Uterus (tissue), 4 donors: ENCODE data around the gene ACAP3. TPM values are rescaled to one million over a fixed set of nuclear protein-coding genes. Genes with fewer than 3 reads are reported as not detected.

Experiments used
- DNase-seq, 2 donors: peaks; one replicate each; pipeline ENCODE4 v3.0.0-alpha.2; 2019 to 2020
- H3K27ac ChIP-seq, 2 donors: fragments of 200-600 bp; sonication (generic); 1 replicate in 1 of 2; 2 replicates in 1 of 2; pipeline ENCODE4 v1.5.1; 2016 to 2018
- H3K27me3 ChIP-seq, 2 donors: fragments of 200-600 bp; sonication (generic); one replicate each; pipeline ENCODE4 v1.5.1; 2018 to 2019; ENCODE audit warnings: control low read depth in 1 of 2
- H3K36me3 ChIP-seq, 2 donors: fragments of 200-600 bp; sonication (generic); one replicate each; pipeline ENCODE4 v1.5.1; 2019; ENCODE audit warnings: control low read depth in 1 of 2
- H3K4me1 ChIP-seq, 2 donors: fragments of 200-600 bp; sonication (generic); one replicate each; pipeline ENCODE4 v1.5.1; 2018 to 2019; ENCODE audit warnings: control low read depth in 1 of 2
- H3K4me3 ChIP-seq, 2 donors: fragments of 200-600 bp; sonication (generic); 1 replicate in 1 of 2; 2 replicates in 1 of 2; pipeline ENCODE4 v1.5.1; 2018 to 2019; ENCODE audit warnings: mild to moderate bottlenecking in 1 of 2
- H3K9me3 ChIP-seq, 2 donors: fragments of 200-600 bp; sonication (generic); one replicate each; pipeline ENCODE4 v1.5.1; 2019; ENCODE audit warnings: control low read depth in 1 of 2
- POLR2A ChIP-seq, 2 donors: fragments of 450-650 bp; IDR thresholded peaks; one replicate each; pipeline ENCODE4 v1.6.1; 2016; ENCODE audit warnings: antibody characterized with exemption in 2 of 2, mild to moderate bottlenecking in 1 of 2, moderate library complexity in 1 of 2
- intact Hi-C: fragments of 100-400 bp; cut with DNase I; formaldehyde crosslinking; loops from one replicate; pipeline ENCODE4 v1.15.1; 2023; ENCODE audit warnings: low total_unique reads
- total RNA-seq, 4 donors: library from RNA; depleted of rRNA in 3 of 4; stranded (reverse); fragments of >200 nt in 3 of 4; gene quantifications; one replicate each; pipeline versions ENCODE4 v1.1.0 to v1.2.4, GENCODE V29; 2014 to 2023
- TF ChIP-seq, protein P1 (sequence below), 4 experiments: fragments of 200-600 bp in 2 of 4; fragments of 450-650 bp in 2 of 4; sonication (generic) in 2 of 4; IDR thresholded peaks; one replicate each; pipeline ENCODE4 v1.5.1; 2016 to 2019; ENCODE audit warnings: antibody characterized with exemption in 4 of 4, mild to moderate bottlenecking in 2 of 4, moderate library complexity in 1 of 4
- donor health status: DM: yes; HTN: yes; CAD: no.

The ACAP3 gene
- total RNA-seq, 4 donors from 2014 or later: 11.2 to 98.5 (median 44.0) TPM

DNA sequence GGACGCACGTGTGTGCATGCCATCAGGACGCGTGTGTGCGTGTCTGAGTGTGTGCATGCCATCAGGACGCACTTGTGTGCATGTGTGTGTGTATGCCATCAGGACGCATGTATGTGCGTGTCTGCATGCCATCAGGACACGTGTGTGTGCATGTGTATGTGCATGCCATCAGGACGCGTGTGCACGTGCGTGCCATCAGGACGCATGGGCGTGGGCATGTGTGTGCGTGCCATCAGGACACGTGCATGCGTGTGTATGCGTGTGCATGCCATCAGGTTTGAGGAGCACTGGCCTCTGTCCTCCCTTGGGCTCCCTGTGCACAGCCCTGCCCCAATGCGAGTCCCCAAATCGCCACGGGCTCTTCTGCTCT is 48.6 kb downstream of the ACAP3 start:
- no peak for DNase-seq
- intact Hi-C loops: no loop called here
- TF ChIP-seq, protein P1, sequence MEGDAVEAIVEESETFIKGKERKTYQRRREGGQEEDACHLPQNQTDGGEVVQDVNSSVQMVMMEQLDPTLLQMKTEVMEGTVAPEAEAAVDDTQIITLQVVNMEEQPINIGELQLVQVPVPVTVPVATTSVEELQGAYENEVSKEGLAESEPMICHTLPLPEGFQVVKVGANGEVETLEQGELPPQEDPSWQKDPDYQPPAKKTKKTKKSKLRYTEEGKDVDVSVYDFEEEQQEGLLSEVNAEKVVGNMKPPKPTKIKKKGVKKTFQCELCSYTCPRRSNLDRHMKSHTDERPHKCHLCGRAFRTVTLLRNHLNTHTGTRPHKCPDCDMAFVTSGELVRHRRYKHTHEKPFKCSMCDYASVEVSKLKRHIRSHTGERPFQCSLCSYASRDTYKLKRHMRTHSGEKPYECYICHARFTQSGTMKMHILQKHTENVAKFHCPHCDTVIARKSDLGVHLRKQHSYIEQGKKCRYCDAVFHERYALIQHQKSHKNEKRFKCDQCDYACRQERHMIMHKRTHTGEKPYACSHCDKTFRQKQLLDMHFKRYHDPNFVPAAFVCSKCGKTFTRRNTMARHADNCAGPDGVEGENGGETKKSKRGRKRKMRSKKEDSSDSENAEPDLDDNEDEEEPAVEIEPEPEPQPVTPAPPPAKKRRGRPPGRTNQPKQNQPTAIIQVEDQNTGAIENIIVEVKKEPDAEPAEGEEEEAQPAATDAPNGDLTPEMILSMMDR (IDR thresholded peaks at IDR 0.05): no peak
- no peak for TF ChIP-seq POLR2A (IDR thresholded peaks at IDR 0.05)
- no peaks in the 10 kb centered on the region for H3K4me1 ChIP-seq
- no peaks in the 10 kb centered on the region for H3K27me3 ChIP-seq
- no peaks in the 10 kb centered on the region for H3K36me3 ChIP-seq
- no peak overlapping the region for H3K4me3 ChIP-seq
- H3K27ac ChIP-seq: no peak overlapping the region
- no peaks in the 10 kb centered on the region for H3K9me3 ChIP-seq

DNA sequence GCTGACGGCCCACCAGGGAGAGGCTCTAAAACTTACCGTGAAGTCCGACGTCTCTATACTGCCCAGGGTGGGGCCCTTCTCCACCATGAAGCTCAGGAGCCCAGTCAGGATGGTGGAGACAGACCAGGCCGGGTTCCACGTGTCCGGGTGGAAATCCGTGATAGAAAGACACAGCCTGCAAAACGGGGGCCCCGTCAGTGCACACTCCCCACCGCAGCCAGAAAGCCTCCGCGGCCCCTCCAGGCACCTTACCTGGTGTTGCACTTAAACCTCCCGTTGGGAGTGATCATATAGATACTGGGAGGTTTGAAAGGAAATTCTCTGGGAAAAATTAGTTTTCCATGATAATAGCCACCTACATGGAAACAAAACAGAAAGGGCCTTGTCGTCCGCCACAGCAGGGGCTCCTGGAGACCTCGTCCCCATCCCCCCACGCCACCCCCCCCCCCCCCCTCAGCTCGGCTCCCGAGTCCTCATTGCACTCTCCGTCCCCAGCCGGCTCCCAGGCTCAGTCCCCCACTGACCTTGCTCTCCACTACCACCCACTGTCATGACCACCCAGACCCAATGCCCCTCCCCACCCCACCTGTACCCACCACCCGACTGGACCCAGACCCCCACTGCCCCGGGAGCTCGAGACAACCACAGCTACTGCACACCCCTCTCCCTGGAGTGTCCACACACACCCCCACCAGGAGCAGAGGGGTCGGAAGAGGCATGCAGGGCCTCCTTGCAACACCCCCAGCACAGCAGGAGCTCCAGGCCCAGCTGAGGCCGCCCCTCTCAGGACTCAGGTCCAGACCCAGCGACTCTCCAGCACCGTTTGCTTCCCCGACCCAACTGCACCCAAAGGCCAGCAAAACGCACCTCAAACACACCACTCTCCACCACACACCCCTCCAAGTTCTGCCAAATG is 50.5 kb downstream of the ACAP3 start:
- Histone ChIP-seq H3K4me1 (no peaks in the 10 kb centered on the region), H3K4me3 (no peak overlapping the region), H3K27ac (no peak overlapping the region), H3K9me3 (no peaks in the 10 kb centered on the region), H3K27me3 (no peaks in the 10 kb centered on the region), H3K36me3 (no peaks in the 10 kb centered on the region)
- no peak for DNase-seq
- intact Hi-C loops: no loop called here
- TF ChIP-seq, protein P1 (IDR thresholded peaks at IDR 0.05): no peak

DNA sequence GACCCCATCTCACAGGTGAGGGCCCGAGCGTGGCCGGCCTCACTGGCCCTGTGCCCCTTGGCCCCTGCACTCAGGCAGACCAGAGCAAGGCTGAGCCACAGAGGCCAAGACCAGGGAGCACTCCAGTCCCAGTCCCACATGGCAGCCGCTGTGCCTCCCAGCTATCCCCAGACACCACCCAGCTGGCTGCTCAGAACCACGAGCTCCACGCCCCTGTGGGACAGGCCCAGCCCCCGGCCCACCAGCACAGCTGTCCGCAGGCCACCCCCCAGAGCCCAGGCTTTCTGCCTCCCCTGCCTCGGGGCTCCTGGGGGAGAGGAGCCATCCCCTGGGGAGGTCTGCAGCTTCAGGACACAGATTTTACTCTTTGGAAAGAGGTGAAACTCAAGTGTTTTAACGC is 52.1 kb downstream of the ACAP3 start:
- Histone ChIP-seq H3K9me3 (no peaks in the 10 kb centered on the region), H3K4me3 (no peak overlapping the region), H3K27ac (no peak overlapping the region), H3K27me3 (no peaks in the 10 kb centered on the region), H3K36me3 (no peaks in the 10 kb centered on the region), H3K4me1 (no peaks in the 10 kb centered on the region)
- intact Hi-C loops: no loop called here
- DNase-seq: no peak
- TF ChIP-seq POLR2A (IDR thresholded peaks at IDR 0.05): no peak
- TF ChIP-seq, protein P1 (IDR thresholded peaks at IDR 0.05): no peak

DNA sequence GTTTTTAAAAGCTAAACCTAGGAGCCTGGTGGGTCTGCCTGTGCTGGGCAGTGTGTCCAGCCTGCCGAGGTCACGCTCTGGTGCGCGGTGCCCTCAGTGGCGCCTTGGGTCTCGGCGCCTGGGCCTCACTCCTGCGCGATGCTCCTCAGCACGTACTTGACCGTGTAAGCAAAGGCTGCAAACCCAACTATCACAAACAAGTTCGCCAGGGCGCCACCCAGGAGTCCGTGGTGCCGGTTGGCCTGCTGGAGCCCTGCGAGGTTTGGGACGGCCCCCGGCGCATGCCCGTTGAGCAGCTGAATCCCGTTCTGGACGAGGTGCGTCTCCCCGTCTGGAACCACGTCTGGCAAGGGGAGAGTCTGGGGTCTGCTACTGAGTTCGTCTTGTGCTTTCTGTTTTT is 52.7 kb downstream of the ACAP3 start:
- TF ChIP-seq, protein P1 (IDR thresholded peaks at IDR 0.05): no peak
- TF ChIP-seq POLR2A (IDR thresholded peaks at IDR 0.05): no peak
- H3K27ac ChIP-seq: no peak overlapping the region
- intact Hi-C loops: no loop called here
- H3K4me3 ChIP-seq: no peak overlapping the region
- no peak for DNase-seq
- H3K36me3 ChIP-seq: no peaks in the 10 kb centered on the region
- no peaks in the 10 kb centered on the region for H3K4me1 ChIP-seq
- no peaks in the 10 kb centered on the region for H3K9me3 ChIP-seq
- no peaks in the 10 kb centered on the region for H3K27me3 ChIP-seq

DNA sequence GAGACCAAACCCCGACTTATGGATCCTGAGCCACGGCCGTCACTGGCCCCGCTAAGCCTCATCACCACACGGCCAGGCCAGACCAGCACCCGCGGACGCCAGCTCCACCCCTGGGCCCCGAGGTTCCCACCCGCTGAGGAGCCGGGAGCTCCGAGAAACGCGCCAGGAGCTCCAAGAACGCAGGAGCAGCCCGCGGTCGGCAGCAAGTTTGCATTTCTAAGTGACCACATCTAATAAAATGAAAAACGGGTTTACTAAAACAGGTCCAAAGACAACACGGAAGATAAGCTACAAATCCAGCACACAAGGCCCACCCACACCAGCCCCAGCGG is 53.1 kb downstream of the ACAP3 start:
- Histone ChIP-seq H3K4me3 (no peak overlapping the region), H3K27ac (no peak overlapping the region), H3K36me3 (no peaks in the 10 kb centered on the region), H3K27me3 (no peaks in the 10 kb centered on the region), H3K4me1 (no peaks in the 10 kb centered on the region), H3K9me3 (no peaks in the 10 kb centered on the region)
- TF ChIP-seq, protein P1 (IDR thresholded peaks at IDR 0.05): no peak
- TF ChIP-seq POLR2A (IDR thresholded peaks at IDR 0.05): no peak
- DNase-seq: no peak
- intact Hi-C loops: no loop called here
